Measurements from ENCODE around the gene ZFP64.
"Not testable (repeated sequence)": the region's sequence is repeated elsewhere in the genome, so short reads cannot be mapped to it uniquely, and the experiment has no call there.

Gene ZFP64

GRCh38 chr20:52201395-52201794 is 9.8 kb upstream of the ZFP64 start:
- no peak for DNase-seq

- no peak for DNase-seq
Observed at GRCh38 chr20:52200870-52201269, 9.3 kb upstream of the ZFP64 start.

- DNase-seq: no peak
Observed at GRCh38 chr20:52196845-52197244, 5.3 kb upstream of the ZFP64 start.

GRCh38 chr20:52193886-52194545 is 2.4 kb upstream of the ZFP64 start:
- no peak for DNase-seq

- no peak for DNase-seq
Observed at GRCh38 chr20:52193133-52193532, 1.6 kb upstream of the ZFP64 start.

GRCh38 chr20:52192719-52193007 is 1.1 kb upstream of the ZFP64 start:
- not testable (repeated sequence) for DNase-seq

GRCh38 chr20:52191916-52192718 is 538 bp upstream of the ZFP64 start:
- peak; percentile 38 to 47 for DNase-seq

GRCh38 chr20:52190437-52191131 is 995 bp downstream of the ZFP64 start:
- DNase-seq: peak; percentile 21 to 23

- DNase-seq: no peak
Observed at GRCh38 chr20:52181766-52182165, 9.8 kb downstream of the ZFP64 start.

- no peak for DNase-seq
Observed at GRCh38 chr20:52180180-52180840, 11.3 kb downstream of the ZFP64 start.

GRCh38 chr20:52179331-52180179 is 12.0 kb downstream of the ZFP64 start:
- DNase-seq: no peak

- DNase-seq: no peak
Observed at GRCh38 chr20:52178691-52179090, 12.9 kb downstream of the ZFP64 start.

- DNase-seq: no peak
Observed at GRCh38 chr20:52175840-52176239, 15.7 kb downstream of the ZFP64 start.

- DNase-seq: no peak
Observed at GRCh38 chr20:52172392-52173047, 19.1 kb downstream of the ZFP64 start.

- DNase-seq: no peak
Observed at GRCh38 chr20:52171025-52171424, 20.6 kb downstream of the ZFP64 start.

- no peak for DNase-seq
Observed at GRCh38 chr20:52168116-52168515, 23.5 kb downstream of the ZFP64 start.

GRCh38 chr20:52167232-52167840 is 24.2 kb downstream of the ZFP64 start:
- no peak for DNase-seq

- no peak for DNase-seq
Observed at GRCh38 chr20:52166150-52166549, 25.4 kb downstream of the ZFP64 start.

- no peak for DNase-seq
Observed at GRCh38 chr20:52160621-52161204, 30.9 kb downstream of the ZFP64 start.

- DNase-seq: no peak
Observed at GRCh38 chr20:52160049-52160570, 31.5 kb downstream of the ZFP64 start.

GRCh38 chr20:52154575-52154974 is 37.0 kb downstream of the ZFP64 start:
- no peak for DNase-seq

Measured in Kasumi-1 (cell line).